T-helper 17 cell (primary cell): ENCODE measurements around the gene HFE. TPM values are rescaled to one million over a fixed set of nuclear protein-coding genes. Genes with fewer than 3 reads are reported as not detected.

Source experiments
- ATAC-seq: fragments of 150-1000 bp; cut with Tn5 transposase; 2 replicates; pipeline ENCODE4 v1.10.0; 2021; ENCODE audit warnings: mild to moderate bottlenecking, moderate library complexity
- DNase-seq, 3 donors: peaks; one replicate each; pipeline versions ENCODE4 v3.0.0 to v3.0.0-alpha.2; 2020 to 2021
- H3K9me3 ChIP-seq: one replicate; pipeline ENCODE4 v1.7.0; 2013; ENCODE audit warnings: low read length, mild to moderate bottlenecking; ENCODE audit not compliant: control insufficient read depth, poor library complexity, severe bottlenecking
- H3K27ac Mint-ChIP-seq: one replicate; pipeline ENCODE4 v1.8.0; 2022; ENCODE audit warnings: mild to moderate bottlenecking, moderate library complexity, mixed read lengths
- H3K27me3 Mint-ChIP-seq: one replicate; pipeline ENCODE4 v1.8.0; 2022; ENCODE audit warnings: mixed read lengths
- H3K36me3 Mint-ChIP-seq: one replicate; pipeline ENCODE4 v1.8.0; 2022; ENCODE audit warnings: low read depth, mixed read lengths
- H3K4me1 Mint-ChIP-seq: one replicate; pipeline ENCODE4 v1.8.0; 2022; ENCODE audit warnings: mild to moderate bottlenecking, mixed read lengths
- H3K4me3 Mint-ChIP-seq: one replicate; pipeline ENCODE4 v1.8.0; 2022; ENCODE audit warnings: mild to moderate bottlenecking, moderate library complexity, mixed read lengths
- total RNA-seq, 4 donors: library from RNA in 2 of 4; stranded (reverse) in 2 of 4; gene quantifications; one replicate each; pipeline ENCODE4 v1.2.3 and lab custom pipeline; 2022 to 2026

Gene HFE
- total RNA-seq, 2 donors from 2014 or later, result 1.2 to 2.4 TPM

GRCh38 chr6:26123675-26123946 is 36.4 kb downstream of the HFE start:
- Mint-ChIP-seq H3K36me3 (peaks cover 16% of the 10 kb centered on the region), H3K4me3 (peak overlapping the region; percentile 97), H3K4me1 (peaks cover 33% of the 10 kb centered on the region), H3K27me3 (peaks cover 10% of the 10 kb centered on the region), H3K27ac (peak overlapping the region; percentile 100)
- no peaks in the 10 kb centered on the region for H3K9me3 ChIP-seq
- DNase-seq, result peak; percentile 51 to 65 (median 64)
- no peak for ATAC-seq

DNA sequence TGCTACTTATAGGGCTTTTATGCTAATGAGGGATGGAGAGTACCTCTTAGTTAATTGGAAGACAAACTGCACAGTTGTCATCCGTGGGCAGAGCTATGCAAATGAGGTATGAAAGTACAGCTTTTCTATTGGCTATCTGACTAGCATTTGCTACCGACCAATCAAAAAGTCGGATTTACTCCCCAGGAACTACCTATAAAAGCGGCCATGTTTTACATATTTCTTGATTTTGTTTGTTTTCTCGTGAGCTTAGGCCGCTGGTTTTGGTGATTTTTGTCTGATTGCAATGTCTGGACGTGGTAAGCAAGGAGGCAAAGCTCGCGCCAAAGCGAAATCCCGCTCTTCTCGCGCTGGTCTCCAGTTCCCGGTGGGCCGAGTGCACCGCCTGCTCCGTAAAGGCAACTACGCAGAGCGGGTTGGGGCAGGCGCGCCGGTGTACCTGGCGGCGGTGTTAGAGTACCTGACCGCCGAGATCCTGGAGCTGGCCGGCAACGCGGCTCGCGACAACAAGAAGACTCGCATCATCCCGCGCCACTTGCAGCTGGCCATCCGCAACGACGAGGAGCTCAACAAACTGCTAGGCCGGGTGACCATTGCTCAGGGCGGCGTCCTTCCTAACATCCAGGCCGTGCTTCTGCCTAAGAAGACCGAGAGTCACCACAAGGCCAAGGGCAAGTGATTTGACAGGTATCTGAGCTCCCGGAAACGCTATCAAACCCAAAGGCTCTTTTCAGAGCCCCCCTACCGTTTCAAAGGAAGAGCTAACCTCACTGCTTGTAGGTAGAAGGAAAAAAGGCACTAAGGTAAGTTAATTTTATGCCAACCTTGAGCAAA is 36.9 kb downstream of the HFE start:
- peaks cover 16% of the 10 kb centered on the region for H3K36me3 Mint-ChIP-seq
- H3K9me3 ChIP-seq, result no peaks in the 10 kb centered on the region
- peak overlapping the region; percentile 97 for H3K4me3 Mint-ChIP-seq
- peaks cover 10% of the 10 kb centered on the region for H3K27me3 Mint-ChIP-seq
- ATAC-seq (peak; percentile 85), DNase-seq (peak; percentile 44 to 50 (median 45))
- peaks cover 33% of the 10 kb centered on the region for H3K4me1 Mint-ChIP-seq
- peak overlapping the region; percentile 100 for H3K27ac Mint-ChIP-seq

- H3K27ac Mint-ChIP-seq, result peak overlapping the region; percentile 100
- peaks cover 10% of the 10 kb centered on the region for H3K27me3 Mint-ChIP-seq
- no peak for ATAC-seq
- DNase-seq, result no peak
- H3K4me3 Mint-ChIP-seq, result peak overlapping the region; percentile 97
- peaks cover 36% of the 10 kb centered on the region for H3K4me1 Mint-ChIP-seq
- H3K9me3 ChIP-seq, result no peaks in the 10 kb centered on the region
- H3K36me3 Mint-ChIP-seq, result peaks cover 16% of the 10 kb centered on the region
These were observed 37.8 kb downstream of the HFE start for GRCh38 chr6:26124781-26125685.

DNA sequence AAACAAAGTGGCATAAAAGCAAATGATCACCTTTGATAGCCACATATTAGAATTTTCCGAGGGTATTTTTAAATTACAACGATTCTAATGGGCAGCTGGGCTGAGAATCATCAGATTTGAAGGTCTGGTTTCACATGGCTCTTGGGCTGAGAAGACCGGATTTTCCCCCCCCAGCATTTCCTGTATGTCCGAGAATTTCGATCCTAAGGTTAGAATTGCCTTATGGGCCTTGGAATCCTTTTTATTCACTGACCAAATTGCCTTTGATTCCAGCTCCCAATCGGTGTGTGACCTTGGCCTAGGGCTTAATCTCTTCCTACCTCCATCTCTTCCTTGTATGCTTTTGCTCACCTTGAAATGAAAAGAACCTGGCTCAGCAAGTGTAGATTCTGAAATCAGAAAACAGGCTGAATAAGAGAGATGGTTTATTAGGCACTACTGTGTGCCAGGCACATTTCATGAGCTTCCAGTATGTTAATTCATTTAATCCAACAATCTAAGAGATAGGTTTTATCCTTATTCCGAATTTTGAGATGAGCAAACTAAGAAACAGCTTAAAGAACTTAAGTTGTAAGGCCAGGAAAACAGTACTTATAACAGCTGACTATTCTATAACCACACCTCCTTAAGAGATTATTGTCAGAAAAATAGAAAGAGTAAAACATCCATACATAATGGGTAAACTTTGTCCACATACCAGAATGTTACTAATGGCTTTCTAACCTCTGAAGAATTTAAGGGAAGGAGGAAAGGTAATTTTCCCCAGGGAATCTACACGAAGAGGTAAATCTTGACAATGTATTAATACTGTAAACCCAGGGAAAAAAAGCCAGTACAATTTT is 39.4 kb downstream of the HFE start:
- no peak for DNase-seq
- no peaks in the 10 kb centered on the region for H3K9me3 ChIP-seq
- Mint-ChIP-seq H3K27me3 (peaks cover 10% of the 10 kb centered on the region), H3K4me1 (peaks cover 40% of the 10 kb centered on the region), H3K27ac (peak overlapping the region; percentile 100), H3K36me3 (peaks cover 16% of the 10 kb centered on the region), H3K4me3 (peak overlapping the region; percentile 97)
- ATAC-seq, result no peak

GRCh38 chr6:26128013-26128771 is 41.0 kb downstream of the HFE start:
- DNase-seq (no peak), ATAC-seq (no peak)
- peaks cover 10% of the 10 kb centered on the region for H3K27me3 Mint-ChIP-seq
- H3K27ac Mint-ChIP-seq, result peak overlapping the region; percentile 100
- H3K9me3 ChIP-seq, result no peaks in the 10 kb centered on the region
- peaks cover 16% of the 10 kb centered on the region for H3K36me3 Mint-ChIP-seq
- peaks cover 36% of the 10 kb centered on the region for H3K4me1 Mint-ChIP-seq
- H3K4me3 Mint-ChIP-seq, result peak overlapping the region; percentile 97

- H3K27me3 Mint-ChIP-seq, result no peaks in the 10 kb centered on the region
- no peak overlapping the region for H3K4me3 Mint-ChIP-seq
- DNase-seq (no peak), ATAC-seq (no peak)
- H3K9me3 ChIP-seq, result no peaks in the 10 kb centered on the region
- peaks cover 34% of the 10 kb centered on the region for H3K4me1 Mint-ChIP-seq
- peaks cover 10% of the 10 kb centered on the region for H3K36me3 Mint-ChIP-seq
- no peak overlapping the region for H3K27ac Mint-ChIP-seq
These were observed 42.4 kb downstream of the HFE start for GRCh38 chr6:26129656-26130055.

DNA sequence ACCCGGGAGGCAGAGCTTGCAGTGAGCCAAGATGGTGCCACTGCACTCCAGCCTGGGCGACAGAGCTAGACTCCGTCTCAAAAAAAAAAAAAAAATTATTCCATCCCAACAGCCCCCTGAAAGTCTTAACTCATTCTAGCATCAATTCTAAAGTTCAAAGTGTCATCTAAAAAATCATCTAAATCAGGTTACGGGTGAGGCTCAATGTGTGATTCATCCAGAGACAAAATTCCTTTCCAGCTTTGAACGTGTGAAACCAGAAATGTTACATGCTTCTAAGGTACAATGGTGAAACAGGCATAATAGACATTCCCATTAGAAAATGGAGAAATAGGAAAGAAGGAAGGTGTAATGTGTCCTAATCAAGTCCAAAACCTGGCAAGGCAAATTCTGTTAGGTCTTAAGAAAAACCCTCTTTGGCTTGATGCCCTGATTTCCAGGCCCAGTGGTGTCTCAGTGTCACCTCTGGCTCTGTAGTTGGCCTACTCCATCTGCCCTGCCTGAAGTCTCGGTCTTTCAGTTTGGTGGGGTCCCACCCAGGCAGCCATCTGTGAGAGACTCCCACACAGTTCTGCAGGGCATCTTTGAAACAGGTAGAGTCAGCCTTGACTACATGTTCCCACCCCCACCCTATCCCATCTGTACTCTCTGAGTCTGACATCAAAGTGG is 43.5 kb downstream of the HFE start:
- Mint-ChIP-seq H3K4me3 (no peak overlapping the region), H3K4me1 (peaks cover 32% of the 10 kb centered on the region), H3K27me3 (no peaks in the 10 kb centered on the region), H3K36me3 (peaks cover 8% of the 10 kb centered on the region), H3K27ac (no peak overlapping the region)
- H3K9me3 ChIP-seq, result no peaks in the 10 kb centered on the region
- DNase-seq, result no peak
- no peak for ATAC-seq

DNA sequence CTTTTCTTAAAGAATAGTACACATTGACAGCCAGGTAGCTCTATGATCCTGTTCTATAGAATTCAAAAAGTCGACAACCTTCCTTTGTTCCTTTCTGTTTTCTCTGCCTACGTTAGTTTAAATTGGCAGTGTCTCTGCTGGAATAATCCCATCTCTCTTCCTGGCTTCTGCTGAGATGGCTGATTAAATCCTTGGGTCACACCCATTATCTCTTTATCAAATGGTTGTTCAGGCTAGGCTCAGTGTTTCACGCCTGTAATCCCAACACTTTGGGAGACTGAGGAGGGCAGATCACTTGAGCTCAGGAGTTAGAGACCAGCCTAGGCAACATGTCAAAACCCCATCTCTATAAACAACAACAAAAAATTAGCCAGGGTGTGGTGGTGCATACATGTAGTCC is 44.4 kb downstream of the HFE start:
- no peak for ATAC-seq
- no peak overlapping the region for H3K27ac Mint-ChIP-seq
- H3K27me3 Mint-ChIP-seq, result no peaks in the 10 kb centered on the region
- H3K4me3 Mint-ChIP-seq, result no peak overlapping the region
- no peaks in the 10 kb centered on the region for H3K9me3 ChIP-seq
- peaks cover 7% of the 10 kb centered on the region for H3K36me3 Mint-ChIP-seq
- no peak for DNase-seq
- peaks cover 34% of the 10 kb centered on the region for H3K4me1 Mint-ChIP-seq

DNA sequence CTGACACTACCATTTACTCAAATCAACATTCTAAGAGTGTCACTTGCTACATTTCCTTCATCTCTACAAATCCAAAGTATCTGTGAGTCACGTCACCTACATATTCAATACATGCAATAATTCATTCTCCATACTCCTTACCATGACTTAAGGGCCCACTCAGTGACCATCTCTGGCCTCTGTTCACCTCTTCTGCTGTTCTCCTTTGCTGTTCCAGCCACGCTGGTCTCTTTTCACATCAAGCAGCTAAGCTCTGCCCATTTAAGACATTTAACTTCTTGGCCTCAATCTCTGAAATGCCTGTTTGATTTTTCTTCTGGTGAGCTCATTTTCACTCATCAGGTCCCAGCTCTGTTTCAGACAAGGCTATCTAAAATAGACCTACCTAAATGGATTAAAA is 46.5 kb downstream of the HFE start:
- no peaks in the 10 kb centered on the region for H3K9me3 ChIP-seq
- Mint-ChIP-seq H3K36me3 (peaks cover 7% of the 10 kb centered on the region), H3K4me3 (no peak overlapping the region), H3K27me3 (no peaks in the 10 kb centered on the region), H3K27ac (peak overlapping the region; percentile 79), H3K4me1 (peaks cover 30% of the 10 kb centered on the region)
- ATAC-seq, result no peak
- no peak for DNase-seq

DNA sequence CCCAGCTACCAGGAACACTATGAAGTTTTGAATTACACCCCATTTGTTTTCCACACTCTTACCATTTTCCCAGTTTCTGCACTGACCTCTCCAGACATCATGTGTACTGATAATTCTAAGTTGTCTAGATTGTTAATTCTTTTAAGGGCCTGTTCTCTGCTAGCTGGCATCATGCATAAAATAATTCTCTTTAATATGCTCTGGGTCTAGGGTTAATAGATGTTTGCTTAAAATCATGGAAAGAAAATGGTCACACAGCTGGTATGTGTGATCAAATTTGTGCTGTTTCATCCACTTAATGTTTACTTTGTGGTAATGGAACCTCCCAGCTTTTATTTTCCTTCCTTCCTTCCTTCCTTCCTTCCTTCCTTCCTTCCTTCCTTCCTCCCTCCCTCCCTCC is 49.1 kb downstream of the HFE start:
- ATAC-seq, result no peak
- Mint-ChIP-seq H3K4me3 (no peak overlapping the region), H3K36me3 (peaks cover 7% of the 10 kb centered on the region), H3K27ac (no peak overlapping the region), H3K27me3 (no peaks in the 10 kb centered on the region), H3K4me1 (peaks cover 27% of the 10 kb centered on the region)
- H3K9me3 ChIP-seq, result no peaks in the 10 kb centered on the region
- DNase-seq, result no peak

DNA sequence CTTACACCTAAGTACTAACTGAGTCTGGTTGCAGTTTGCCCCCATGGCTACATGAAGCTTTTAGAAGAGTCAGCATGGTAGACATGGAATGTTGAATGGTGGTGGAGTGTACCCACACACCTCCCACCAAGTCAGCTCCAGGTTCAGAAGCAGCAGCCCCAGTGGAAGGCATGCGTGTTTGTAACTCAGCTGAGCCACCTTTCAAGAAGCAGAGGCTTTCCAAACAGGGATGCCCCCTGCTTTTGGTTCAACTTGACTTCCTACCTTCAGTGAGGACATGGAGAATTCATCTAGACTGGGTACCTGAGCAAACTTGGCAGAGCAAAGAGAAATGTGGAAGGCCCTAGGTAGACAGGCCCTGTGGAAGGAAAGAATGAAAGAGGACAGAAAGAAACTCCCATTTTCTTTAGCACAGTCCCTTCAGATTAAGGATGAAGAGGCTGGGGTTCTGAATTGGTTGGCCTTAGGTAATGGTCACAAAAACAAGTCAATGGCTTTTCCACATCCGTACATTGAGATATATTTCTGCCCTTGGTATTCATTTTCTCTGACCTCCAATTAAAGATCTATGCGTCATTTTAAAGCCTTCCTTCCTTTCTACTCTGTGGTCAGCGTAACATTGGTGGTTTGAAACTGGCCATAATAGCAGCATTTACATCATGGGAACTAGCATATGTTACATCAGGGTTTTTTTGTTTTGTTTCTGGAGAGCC is 53.2 kb downstream of the HFE start:
- H3K27me3 Mint-ChIP-seq, result no peaks in the 10 kb centered on the region
- H3K36me3 Mint-ChIP-seq, result peaks cover 2% of the 10 kb centered on the region
- no peaks in the 10 kb centered on the region for H3K9me3 ChIP-seq
- ATAC-seq, result no peak
- no peak for DNase-seq
- no peak overlapping the region for H3K27ac Mint-ChIP-seq
- no peak overlapping the region for H3K4me3 Mint-ChIP-seq
- peaks cover 13% of the 10 kb centered on the region for H3K4me1 Mint-ChIP-seq

DNA sequence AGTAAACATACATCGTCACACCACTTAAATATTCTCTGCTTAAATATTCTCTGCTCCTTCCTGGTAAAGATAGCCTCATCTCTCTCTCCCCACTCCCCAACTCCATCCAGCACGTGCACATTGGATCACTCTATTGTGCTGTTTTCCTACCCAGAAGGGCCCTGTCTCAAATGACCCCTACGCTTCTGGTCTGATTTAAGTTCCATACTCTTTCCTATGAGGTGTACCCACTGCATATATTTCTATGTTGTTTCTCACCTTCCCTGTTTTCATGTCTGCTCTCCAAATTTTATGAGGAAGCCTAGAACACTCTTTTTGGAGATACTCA is 53.7 kb downstream of the HFE start:
- H3K27me3 Mint-ChIP-seq, result no peaks in the 10 kb centered on the region
- no peak for ATAC-seq
- H3K36me3 Mint-ChIP-seq, result peaks cover 2% of the 10 kb centered on the region
- no peak overlapping the region for H3K27ac Mint-ChIP-seq
- no peak overlapping the region for H3K4me3 Mint-ChIP-seq
- peaks cover 13% of the 10 kb centered on the region for H3K4me1 Mint-ChIP-seq
- H3K9me3 ChIP-seq, result no peaks in the 10 kb centered on the region
- no peak for DNase-seq
